Measurements from ENCODE around the gene TMEFF1. TPM values are rescaled to one million over a fixed set of nuclear protein-coding genes. Genes with fewer than 3 reads are reported as not detected.
"Not testable (repeated sequence)": the region's sequence is repeated elsewhere in the genome, so short reads cannot be mapped to it uniquely, and the experiment has no call there.

The TMEFF1 gene
- polyA plus RNA-seq, 12 donors: 0.49 to 5.3 (median 1.4) TPM; not detected in 2

- no peak for DNase-seq
These were observed 15.2 kb downstream of the TMEFF1 start for GRCh38 chr9:100488177-100488576.

GRCh38 chr9:100489836-100490235 is 16.9 kb downstream of the TMEFF1 start:
- no peak for DNase-seq

- DNase-seq: no peak
These were observed 20.0 kb downstream of the TMEFF1 start for GRCh38 chr9:100492952-100493351.

GRCh38 chr9:100498592-100498991 is 25.6 kb downstream of the TMEFF1 start:
- no peak for DNase-seq

- DNase-seq: no peak
These were observed 26.5 kb downstream of the TMEFF1 start for GRCh38 chr9:100499460-100499859.

- no peak for DNase-seq
These were observed 26.9 kb downstream of the TMEFF1 start for GRCh38 chr9:100499866-100500265.

- DNase-seq: peak; percentile 4
These were observed 32.7 kb downstream of the TMEFF1 start for GRCh38 chr9:100505564-100506159.

- DNase-seq: not testable (repeated sequence)
These were observed 34.4 kb downstream of the TMEFF1 start for GRCh38 chr9:100507350-100507749.

- no peak for DNase-seq
These were observed 38.3 kb downstream of the TMEFF1 start for GRCh38 chr9:100511205-100511604.

- DNase-seq: no peak
These were observed 42.9 kb downstream of the TMEFF1 start for GRCh38 chr9:100515578-100516494.

- DNase-seq: no peak
These were observed 48.3 kb downstream of the TMEFF1 start for GRCh38 chr9:100521282-100521681.

- DNase-seq: no peak
These were observed 52.6 kb downstream of the TMEFF1 start for GRCh38 chr9:100525563-100525962.

GRCh38 chr9:100527180-100527794 is 54.3 kb downstream of the TMEFF1 start:
- not testable (repeated sequence) for DNase-seq

GRCh38 chr9:100534401-100534800 is 61.5 kb downstream of the TMEFF1 start:
- DNase-seq: peak; percentile 0

- no peak for DNase-seq
These were observed 67.4 kb downstream of the TMEFF1 start for GRCh38 chr9:100540327-100540726.

GRCh38 chr9:100549048-100549447 is 76.1 kb downstream of the TMEFF1 start:
- DNase-seq: no peak

- DNase-seq: no peak
These were observed 82.0 kb downstream of the TMEFF1 start for GRCh38 chr9:100554935-100555401.

GRCh38 chr9:100555471-100555870 is 82.5 kb downstream of the TMEFF1 start:
- no peak for DNase-seq

- no peak for DNase-seq
These were observed 84.1 kb downstream of the TMEFF1 start for GRCh38 chr9:100557053-100557452.

GRCh38 chr9:100561256-100561655 is 88.3 kb downstream of the TMEFF1 start:
- DNase-seq: no peak

GRCh38 chr9:100567856-100568255 is 94.9 kb downstream of the TMEFF1 start:
- no peak for DNase-seq

- no peak for DNase-seq
These were observed 100.8 kb downstream of the TMEFF1 start for GRCh38 chr9:100573655-100574260.

All from muscle of arm (tissue), 12 donors.